ENCODE results near the gene RHOJ.
"Not testable (repeated sequence)": the region's sequence is repeated elsewhere in the genome, so short reads cannot be mapped to it uniquely, and the experiment has no call there.

The RHOJ gene

DNA sequence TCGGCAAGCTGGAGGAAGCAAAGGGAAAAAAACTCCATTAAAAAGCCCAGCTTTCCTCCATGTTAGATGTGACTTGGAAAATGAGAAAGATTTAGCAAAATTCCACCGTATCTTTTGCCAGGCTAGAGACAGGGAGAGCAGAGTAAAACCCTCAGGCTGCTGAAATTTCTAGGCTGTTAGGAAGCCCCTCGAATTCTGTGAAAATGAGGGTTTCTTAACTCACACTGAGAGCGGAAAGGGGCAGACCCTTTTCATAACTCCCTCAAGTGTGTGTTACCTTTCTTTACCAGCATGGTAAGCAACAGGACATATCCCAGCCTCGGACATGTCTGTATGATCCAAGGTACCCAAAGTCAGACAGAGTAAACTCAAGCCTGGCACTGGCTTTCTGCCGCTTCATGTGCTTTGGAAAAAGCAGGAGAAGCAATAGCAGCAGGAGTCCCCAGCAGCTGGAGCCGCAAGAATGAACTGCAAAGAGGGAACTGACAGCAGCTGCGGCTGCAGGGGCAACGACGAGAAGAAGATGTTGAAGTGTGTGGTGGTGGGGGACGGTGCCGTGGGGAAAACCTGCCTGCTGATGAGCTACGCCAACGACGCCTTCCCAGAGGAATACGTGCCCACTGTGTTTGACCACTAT, at the start of gene RHOJ:
TSS of gene RHOJ (plus strand) at position 37 of the 637 bp plus-strand sequence. CDS start at position 464, 427 bp downstream.
- DNase-seq (ENCODE audit: low spot score): no peak

DNA sequence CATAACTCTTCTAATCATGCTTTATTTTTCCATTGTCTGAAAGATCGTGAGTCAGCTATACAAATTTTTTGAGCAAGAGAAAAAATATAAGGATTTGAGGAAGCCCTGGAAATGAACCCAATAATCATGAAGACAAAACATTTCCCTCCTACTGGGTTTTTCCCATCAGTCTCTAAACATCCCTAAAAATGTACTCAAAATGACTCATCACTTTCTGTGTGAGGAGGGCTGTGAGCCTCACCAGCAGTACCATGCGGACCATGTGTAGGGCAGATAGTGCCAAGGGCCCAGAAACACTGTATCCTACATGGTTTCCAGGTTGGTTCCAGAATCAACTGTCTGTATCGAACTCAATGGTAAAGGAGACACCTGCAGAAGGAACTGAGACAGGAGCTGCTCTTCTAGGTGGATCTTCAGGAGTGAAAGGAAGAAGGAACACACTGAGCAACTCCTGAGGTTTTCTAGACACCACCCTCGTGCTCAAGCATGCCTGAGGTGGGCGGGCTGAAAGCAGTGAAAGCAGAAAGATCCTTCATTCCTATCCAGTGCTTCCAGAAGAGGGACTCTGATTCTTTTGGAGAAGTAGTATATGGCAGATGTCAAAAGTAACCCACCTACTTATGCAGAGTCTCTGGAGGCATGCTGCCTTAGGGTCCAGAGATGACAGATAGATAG, 48.6 kb upstream of the RHOJ start:
- no peak for DNase-seq (ENCODE audit: low spot score)

DNA sequence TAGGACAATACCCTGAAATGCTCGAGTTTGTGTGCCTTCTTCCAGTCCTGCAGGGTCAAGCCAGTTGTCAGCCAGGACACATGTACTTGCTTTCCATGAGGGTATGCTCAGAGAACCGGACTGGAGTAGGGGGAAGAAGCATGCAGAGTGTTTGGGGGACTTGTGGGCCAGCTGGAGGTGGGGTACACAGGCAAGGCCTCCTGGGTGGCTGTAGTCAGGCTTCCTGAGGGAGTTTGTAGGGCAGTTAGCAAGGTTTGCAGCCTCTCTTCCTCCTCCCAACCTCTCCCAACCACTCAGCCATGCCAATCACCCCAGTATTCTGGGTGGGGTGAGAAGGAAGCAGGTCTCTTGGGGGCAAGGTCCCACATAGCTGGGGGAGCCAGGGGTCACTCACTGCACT, 47.0 kb upstream of the RHOJ start:
- no peak for DNase-seq (ENCODE audit: low spot score)

DNA sequence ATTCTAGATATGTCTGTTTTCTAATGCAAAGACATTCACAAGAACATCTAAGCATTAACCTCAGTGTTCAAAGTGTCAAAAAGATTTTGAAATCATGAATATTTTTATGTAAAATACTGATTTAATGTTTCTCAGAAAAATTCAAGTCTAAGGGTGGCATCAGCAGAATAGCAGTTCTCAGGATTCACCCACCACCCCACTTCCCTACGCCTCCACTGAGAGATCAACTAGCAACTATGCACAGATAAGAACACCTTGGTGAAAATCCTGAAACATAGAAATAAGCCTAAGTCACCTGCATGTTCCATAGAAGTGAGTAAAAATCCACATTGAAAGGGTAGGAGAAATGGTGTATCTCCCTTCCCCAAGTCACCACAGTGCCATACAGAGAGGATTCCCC, 40.9 kb upstream of the RHOJ start:
- no peak for DNase-seq (ENCODE audit: low spot score)

DNA sequence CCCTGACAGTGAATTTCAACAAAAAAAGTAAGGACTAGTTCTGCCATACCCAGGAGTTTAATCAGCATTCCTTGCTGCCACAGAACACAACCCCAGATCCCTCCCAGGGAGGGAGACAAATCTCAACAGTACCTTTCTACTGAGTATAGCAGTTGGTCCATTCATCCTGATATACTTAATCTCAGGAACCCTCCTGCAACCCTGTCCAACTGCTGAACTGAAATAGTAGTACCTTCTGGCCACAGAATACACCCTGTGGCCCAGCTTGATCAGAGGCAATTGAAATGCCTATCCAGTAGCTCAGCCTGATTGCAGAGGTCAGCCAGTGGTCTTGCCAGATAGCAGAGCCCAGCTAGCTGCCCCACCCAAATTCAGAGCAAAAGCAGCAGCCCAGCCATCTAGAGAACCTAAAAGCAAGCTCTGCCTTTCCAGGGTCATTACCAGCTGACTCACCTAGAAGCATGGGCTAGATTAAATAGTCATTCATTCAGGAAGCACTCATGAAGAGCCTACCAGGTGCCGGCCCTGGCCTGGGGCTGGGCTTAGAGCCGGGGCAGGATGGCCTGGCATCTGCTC, 40.0 kb upstream of the RHOJ start:
- no peak for DNase-seq (ENCODE audit: low spot score)

DNA sequence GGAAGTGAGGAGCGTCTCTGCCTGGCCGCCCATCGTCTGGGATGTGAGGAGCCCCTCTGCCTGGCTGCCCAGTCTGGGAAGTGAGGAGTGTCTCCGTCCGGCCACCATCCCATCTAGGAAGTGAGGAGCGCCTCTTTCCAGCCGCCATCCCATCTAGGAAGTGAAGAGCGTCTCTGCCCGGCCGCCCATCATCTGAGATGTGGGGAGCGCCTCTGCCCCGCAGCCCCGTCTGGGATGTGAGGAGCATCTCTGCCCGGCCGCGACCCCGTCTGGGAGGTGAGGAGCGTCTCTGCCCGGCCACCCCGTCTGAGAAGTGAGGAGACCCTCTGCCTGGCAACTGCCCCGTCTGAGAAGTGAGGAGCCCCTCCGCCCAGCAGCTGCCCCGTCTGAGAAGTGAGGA, 39.0 kb upstream of the RHOJ start:
- DNase-seq (ENCODE audit: low spot score): not testable (repeated sequence)

DNA sequence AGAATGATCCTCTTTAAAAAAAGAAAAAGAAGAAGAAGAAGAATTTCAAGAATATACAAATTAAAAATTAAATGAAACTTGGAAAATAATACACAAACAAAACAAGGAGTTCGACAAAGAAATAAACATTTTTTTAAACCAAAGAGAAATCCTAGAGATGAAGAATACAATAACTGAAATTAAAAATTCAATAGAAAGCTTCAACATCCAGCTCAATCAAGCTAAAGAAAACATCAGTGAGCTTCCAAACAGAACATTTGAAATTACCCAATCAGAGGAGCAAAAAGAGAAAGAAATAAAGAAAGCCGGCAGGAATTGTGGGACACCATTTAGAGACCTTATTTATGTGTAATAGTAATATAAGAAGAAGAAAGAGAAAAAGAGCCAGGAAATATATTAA, 37.2 kb upstream of the RHOJ start:
- no peak for DNase-seq (ENCODE audit: low spot score)

DNA sequence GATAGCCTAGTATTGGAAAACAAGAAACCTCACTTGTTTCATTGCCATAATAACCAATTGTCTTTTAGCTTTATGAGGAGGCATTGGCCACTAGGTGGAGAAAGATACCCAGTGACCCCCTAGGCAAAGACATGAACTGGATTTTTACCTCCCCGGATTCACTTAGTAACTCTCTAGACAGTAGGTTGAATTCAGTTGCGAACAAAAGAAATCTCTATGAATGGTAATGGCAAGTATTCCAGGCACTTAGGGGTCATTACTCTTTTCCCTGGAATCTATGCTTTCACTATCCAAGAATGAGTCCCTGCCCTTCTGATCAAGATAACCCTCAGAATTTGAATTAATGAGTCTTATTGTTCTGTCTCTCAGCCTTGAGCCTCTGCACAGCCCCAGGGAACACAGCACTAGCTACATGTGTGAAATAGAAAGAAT, 29.5 kb upstream of the RHOJ start:
- no peak for DNase-seq (ENCODE audit: low spot score)

DNA sequence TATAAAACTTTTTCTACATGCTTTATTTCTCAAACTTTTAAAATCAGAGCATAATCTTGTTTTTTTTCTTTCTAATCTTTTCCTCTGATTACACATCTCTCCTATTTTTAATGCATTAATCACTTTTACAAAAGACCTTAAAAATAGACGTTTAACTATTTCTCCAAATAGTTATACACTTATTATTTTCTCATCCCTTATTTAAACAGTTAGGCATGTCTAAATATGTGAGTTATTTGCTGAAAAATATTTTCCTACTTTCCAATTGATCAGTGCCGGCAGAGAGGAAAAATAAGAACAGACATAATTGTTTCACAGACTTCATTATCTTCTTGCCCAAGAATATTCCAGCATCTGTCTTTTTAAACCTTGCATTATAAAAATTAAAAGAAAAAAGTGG, 28.7 kb upstream of the RHOJ start:
- DNase-seq (ENCODE audit: low spot score): no peak

DNA sequence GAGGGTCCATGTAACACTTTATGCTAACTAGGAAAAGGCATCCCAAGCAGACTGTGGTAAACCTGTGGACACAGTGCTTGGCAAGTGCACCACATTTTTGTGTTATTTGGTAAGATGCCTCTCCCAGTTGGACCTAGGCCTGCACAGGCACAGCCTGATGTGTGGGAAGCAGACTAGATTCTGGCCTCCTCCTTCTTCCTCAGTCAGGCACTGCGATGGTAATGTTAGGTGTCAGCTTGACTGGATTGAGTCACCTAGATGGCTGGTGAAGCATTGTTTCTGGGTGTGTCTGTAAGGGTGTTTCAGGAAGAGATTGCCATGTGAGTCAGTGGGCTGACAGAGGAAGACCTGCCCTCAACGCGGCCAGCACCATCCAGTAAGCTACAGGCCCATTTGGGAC, 25.3 kb upstream of the RHOJ start:
- DNase-seq (ENCODE audit: low spot score): no peak

DNA sequence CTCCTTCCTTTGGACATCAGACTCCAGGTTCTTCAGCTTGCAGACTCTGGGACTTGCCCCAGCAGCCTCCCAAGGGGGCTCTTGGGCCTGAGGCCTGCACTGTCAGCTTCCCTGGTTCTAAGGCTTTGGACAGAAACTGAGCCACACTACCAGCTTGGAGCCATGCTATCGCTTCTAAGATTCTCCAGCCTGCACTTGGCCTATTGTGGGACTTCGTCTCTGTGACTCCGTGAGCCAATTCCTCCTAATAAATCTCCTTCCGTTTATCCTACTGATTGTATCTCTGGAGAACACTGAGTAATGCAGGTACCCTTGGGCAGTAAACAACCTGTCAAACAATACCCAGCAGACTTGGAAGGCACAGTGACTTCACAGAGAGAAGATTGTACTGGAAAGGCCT, 24.9 kb upstream of the RHOJ start:
- DNase-seq (ENCODE audit: low spot score): no peak

DNA sequence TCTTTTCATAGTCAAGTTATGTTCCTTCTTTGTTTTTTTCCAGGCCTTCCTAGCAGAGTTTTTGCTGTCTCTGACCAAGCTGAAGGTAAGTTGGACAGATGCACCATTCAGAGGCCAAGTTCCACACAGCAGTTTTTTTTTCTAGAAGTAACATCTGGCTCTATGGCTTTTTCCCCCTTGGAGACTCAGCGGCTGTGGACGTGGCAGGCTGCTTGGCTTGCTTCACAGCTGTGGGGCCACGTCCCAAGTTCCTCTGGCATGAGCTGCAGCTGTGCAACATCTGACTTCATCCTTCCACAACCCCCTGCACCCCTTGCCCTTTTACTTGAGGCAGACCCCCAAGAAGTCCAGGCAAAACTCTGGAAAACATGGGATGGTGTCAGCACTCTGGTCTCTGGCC, 24.2 kb upstream of the RHOJ start:
- DNase-seq (ENCODE audit: low spot score): no peak

DNA sequence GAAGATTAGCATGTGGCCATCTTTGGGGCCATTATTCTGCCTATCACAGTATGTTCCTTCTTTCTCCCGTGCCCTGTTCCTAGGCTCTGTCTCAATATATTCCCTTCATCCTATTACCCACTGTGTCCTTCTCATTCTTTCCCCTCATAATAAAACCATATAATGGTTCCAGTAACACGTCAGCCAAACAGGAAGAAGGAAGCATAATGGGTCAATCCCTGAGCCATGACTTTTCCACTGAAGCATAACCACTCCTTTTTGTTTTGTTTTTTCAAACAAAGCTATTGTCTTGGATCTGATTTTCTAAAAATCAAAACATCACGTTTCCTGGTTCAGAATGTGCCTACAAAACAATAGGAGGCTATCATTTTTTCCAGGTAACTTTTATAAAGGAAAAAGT, 21.3 kb upstream of the RHOJ start:
- DNase-seq (ENCODE audit: low spot score): no peak

DNA sequence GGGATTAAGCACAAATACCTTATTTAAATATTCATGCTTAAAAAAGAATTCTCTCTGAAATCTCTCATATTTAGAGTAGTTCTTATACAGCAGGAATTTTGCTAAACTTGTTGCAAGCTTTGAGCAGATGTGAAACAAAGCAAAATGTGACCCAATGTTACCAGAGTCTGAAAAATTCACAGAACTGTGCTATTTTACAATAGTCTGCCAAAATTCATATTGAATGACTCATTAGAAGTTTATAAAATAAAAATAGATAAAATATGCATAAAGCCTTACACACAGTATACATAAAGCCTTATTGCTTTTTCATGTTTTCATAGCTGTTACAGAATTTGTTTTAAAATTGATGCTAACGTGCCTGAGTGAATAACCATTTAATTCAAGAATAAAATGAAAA, 17.8 kb upstream of the RHOJ start:
- DNase-seq (ENCODE audit: low spot score): no peak

DNA sequence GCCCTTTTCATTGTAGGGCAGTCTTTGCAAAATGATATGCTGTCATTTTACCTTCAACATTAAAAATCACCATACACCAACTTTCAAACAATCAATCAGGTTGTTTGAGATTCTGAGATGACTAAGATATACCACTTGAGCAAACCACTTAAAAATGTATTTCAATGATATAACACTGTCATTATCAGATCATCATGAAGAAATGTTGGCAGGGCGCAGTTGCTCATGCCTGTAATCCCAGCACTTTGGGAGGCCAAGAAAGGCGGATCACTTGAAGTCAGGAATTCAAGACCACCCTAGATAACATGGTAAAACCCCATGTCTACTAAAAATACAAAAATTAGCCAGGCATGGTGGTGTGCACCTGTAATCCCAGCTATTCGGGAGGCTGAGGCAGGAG, 13.0 kb upstream of the RHOJ start:
- DNase-seq (ENCODE audit: low spot score): no peak

DNA sequence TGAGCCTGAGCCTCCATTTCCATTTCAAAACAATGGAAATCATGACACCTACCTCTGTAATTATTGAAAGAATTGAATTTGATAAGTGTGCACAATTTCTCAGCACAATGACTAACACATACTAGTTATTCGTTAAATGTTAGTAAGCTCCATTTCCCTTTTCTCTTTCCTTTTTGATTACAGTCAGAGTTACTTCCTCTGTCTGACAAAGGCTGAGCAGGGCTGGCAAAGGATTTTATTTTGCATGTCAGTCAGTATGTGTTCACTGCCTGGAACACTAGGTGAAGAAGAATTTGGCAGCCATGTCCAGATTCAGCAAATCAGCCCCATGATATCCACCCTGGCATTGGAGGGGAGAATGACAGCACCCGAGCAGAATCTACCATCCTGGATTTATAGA, 12.2 kb upstream of the RHOJ start:
- DNase-seq (ENCODE audit: low spot score): no peak

DNA sequence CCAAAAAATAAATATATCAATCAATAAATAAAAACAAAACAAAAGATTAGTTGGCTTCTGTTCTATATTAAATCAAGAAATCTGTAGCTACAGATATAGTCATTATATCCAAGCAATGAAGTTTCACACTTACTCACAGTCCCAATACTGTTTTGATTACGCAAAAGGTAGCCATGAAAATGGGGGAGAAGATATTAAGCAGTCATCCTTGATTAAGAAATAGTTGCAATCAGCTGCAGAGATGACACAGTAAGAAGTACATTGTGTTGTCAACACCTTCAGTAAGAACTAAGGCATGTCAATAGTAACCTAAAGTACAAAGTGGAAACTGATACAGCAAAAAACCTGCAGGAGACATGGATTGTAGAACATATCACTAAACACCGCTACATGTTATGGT, 11.0 kb upstream of the RHOJ start:
- DNase-seq (ENCODE audit: low spot score): no peak

DNA sequence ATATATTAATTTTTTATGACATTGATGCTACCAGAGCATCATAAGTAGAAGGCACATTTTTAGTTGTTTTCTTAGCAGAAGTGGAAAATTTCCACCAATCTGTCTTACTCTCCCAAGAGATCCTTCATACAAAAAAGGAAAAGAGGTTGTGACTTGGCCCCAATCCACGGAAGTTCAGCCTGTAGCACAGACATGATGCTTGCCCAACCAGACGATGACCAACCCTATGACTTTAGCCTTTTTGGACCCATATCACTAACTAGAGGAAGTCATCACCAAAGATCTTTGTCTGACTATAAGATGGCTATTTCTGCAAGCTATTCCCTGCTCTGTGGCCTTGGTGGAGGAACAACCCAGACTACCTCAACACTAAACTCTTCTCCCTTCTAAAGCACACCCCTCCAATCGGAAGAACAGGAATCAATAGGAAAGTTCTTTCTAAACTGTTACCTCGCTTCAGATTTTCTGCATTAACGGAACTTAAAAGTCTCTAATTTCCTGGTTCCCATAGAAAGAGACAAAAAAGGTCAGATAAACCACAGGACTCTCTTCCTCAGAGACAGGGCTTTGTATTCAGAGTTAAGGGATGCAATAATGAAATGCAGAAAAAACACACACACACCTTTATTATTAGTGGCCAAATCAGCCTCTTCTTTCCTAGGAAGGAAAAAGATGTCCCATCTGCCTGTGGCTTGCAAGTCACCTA, 4.1 kb upstream of the RHOJ start:
- DNase-seq (ENCODE audit: low spot score): no peak

DNA sequence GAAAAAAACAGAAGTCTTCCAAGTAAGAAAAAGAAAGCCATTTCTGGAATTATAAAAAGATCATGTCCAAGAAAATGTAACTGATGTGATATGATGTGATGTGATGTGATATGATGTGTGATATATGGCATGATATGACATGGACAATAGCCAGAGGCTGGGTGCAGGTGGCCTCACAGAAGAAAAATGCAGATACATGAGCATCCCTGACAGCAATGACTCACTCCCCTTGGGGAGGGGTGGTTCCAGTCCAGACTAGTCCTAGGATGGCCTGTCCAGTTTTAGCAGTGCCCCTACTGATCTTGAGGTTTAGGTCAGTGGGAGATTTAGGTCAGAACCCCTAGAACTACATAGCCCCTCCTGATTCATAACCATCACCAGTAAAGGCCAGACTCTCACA, 3.5 kb upstream of the RHOJ start:
- no peak for DNase-seq (ENCODE audit: low spot score)

DNA sequence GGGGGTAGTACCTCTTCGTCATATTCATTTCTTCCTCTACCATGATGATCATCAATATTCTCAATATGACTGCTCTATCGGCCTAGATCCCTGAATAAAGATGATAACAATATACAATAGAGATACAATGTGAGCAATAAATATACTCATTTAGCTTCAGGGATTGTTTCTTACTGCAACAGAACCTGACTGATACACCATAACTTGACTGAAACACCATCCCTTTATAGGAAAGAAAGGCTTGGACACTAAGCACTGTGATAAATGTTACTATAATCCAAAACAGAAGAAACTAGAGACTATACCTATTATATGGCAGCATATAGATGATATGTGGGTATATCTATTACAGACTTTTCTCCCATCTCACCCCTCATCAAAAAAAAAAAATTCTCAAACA, 1.2 kb upstream of the RHOJ start:
- DNase-seq (ENCODE audit: low spot score): no peak

DNA sequence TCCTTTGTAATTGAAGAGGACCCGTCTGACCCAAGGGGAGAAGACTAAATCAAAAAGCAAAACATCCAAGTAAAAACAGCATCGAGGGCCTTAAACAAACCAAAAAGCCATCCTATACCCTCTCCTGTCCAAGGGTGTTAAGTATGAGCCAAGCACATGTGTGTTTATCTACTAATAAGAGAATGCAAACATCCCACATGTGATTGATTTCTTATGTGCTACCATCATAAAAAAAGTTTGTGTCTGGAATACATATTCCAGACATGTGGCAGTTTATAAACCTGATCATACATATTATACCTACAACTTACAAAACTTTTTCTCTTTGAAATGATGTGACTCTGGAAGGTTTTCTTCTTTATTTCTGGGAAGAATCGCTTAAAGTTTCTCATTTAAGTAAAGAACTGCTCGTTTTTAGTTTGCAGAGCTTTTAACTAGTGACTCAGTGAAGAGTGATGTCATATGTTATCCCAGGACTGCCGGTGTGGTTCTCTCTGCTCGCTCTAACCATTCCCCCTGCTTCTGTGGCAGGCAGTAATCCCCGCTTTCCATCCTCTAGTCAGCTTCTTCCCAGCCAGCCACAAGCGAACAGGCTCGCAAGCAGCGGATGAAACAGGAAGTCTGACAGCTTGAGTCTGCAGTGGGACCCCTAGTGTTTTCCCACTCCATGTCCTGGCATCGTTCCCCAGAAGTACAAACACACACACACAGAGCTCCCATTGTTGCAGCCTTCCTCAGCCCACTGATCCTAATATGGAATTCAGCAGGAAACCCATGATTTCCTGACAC, 431 bp upstream of the RHOJ start:
- no peak for DNase-seq (ENCODE audit: low spot score)

DNA sequence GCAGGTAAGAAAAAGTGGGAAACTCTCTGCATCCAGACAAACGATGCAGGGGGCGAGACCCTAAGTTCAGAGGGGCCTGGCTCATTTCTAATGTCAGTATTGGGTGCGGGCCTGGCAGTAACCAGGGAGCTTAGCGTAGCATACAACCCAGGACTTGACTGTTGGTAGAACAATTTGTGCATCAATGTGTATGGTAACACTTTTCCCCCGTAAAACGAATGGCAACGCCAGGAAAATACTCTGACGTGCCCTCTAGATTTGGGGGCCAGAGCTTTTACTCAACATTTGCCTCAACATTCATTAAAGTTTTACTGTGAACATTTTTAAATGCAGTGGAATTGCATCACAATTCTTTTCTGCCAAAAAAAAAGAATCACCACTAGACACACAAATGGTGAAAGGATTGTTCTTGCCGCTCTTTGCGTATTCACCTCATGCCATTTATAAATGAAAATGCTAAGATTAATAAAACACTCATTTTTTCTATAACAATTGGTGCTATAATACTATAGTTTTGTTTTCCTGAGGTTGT, 867 bp downstream of the RHOJ start:
- DNase-seq (ENCODE audit: low spot score): no peak

Measured in CD4-positive, alpha-beta T cell treated with Interleukin-2 at 100 ng/mL for 4 hours (primary cell).